ENCODE measurements around the gene HERC3.

DNA sequence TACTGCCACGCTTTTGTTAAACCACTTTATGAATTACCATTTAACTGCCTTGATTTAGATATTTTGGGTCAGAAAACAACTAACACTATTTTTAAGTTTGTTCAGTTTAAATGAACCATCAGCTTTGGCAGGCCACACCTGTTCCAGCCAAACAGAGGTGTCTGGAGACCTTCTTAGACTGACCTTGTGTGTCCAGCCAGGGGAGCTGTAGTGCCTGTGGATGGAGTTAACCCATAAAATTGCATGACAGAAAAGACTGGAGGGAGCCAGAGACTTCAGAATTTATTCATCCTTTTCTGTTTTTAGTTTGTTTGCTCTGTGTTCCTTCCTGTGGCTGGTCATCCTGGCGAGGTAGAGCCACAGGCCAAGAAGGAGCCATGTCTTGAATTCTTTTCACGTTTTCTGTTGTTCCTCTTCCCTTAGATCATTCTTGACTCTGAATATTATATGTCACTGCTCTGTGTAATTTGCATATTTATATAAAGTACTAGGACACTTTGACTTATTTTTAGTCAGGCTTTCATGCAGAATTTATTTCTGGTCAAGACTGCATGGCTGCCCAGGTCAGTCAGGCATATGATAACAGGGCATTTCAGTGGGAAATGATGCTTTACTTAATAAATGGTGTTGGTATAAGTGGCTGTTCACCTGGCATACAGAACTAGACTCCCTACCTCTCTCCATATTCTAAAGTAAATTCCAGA is 26.7 kb downstream of the HERC3 start:
- TF ChIP-seq EZH2 (IDR thresholded peaks at IDR 0.05; ENCODE audit: insufficient read depth, low read length): no peak
- TF ChIP-seq, protein P1, sequence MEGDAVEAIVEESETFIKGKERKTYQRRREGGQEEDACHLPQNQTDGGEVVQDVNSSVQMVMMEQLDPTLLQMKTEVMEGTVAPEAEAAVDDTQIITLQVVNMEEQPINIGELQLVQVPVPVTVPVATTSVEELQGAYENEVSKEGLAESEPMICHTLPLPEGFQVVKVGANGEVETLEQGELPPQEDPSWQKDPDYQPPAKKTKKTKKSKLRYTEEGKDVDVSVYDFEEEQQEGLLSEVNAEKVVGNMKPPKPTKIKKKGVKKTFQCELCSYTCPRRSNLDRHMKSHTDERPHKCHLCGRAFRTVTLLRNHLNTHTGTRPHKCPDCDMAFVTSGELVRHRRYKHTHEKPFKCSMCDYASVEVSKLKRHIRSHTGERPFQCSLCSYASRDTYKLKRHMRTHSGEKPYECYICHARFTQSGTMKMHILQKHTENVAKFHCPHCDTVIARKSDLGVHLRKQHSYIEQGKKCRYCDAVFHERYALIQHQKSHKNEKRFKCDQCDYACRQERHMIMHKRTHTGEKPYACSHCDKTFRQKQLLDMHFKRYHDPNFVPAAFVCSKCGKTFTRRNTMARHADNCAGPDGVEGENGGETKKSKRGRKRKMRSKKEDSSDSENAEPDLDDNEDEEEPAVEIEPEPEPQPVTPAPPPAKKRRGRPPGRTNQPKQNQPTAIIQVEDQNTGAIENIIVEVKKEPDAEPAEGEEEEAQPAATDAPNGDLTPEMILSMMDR (IDR thresholded peaks at IDR 0.05; ENCODE audit: insufficient read depth, low read depth, low read length): no peak
